H7 (cell line): ENCODE data around the gene CUBN. TPM values are rescaled to one million over a fixed set of nuclear protein-coding genes. Genes with fewer than 3 reads are reported as not detected.

Source experiments
- DNase-seq: peaks from one replicate; pipeline ENCODE4 v3.0.0; 2012
- H3K27me3 ChIP-seq: 2 replicates; pipeline ENCODE4 v1.6.0; 2011; ENCODE audit warnings: mild to moderate bottlenecking, low read length; ENCODE audit not compliant: control insufficient read depth, insufficient read depth
- H3K36me3 ChIP-seq: replicated peaks from 2 replicates; pipeline ENCODE4 v1.5.1; 2011; ENCODE audit warnings: low read length; ENCODE audit not compliant: control insufficient read depth, insufficient read depth
- H3K4me3 ChIP-seq: 2 replicates; pipeline ENCODE4 v1.5.1; 2011; ENCODE audit warnings: low read depth, mild to moderate bottlenecking, control low read depth, low read length, moderate library complexity; ENCODE audit not compliant: insufficient read depth
- total RNA-seq: library from RNA; depleted of rRNA; stranded (reverse); fragments of >200 nt; shearing (Covaris generic); gene quantifications from 2 replicates; pipeline ENCODE4 v1.2.3, GENCODE V29; 2014

CUBN gene
- total RNA-seq, 1 experiment from 2014 or later = 0.10 TPM

- no peak for DNase-seq
Measured at GRCh38 chr10:16933783-16934182, 195.8 kb downstream of the CUBN start.

GRCh38 chr10:16931930-16932329 is 197.7 kb downstream of the CUBN start:
- H3K27me3 ChIP-seq = no peaks in the 10 kb centered on the region
- no peaks in the 10 kb centered on the region for H3K36me3 ChIP-seq
- no peak for DNase-seq
- H3K4me3 ChIP-seq = no peak overlapping the region

More at GRCh38 chr10:16933783-16934182, 195.8 kb downstream of the CUBN start:
- Histone ChIP-seq H3K27me3 (no peaks in the 10 kb centered on the region), H3K4me3 (no peak overlapping the region), H3K36me3 (no peaks in the 10 kb centered on the region)

- H3K36me3 ChIP-seq = no peaks in the 10 kb centered on the region
Measured at GRCh38 chr10:16930540-16930939, 199.1 kb downstream of the CUBN start.

GRCh38 chr10:16929069-16929468 is 200.5 kb downstream of the CUBN start:
- DNase-seq = no peak
- Histone ChIP-seq H3K4me3 (no peak overlapping the region), H3K36me3 (no peaks in the 10 kb centered on the region), H3K27me3 (no peaks in the 10 kb centered on the region)

More at GRCh38 chr10:16930540-16930939, 199.1 kb downstream of the CUBN start:
- H3K4me3 ChIP-seq = no peak overlapping the region
- no peak for DNase-seq
- no peaks in the 10 kb centered on the region for H3K27me3 ChIP-seq

GRCh38 chr10:16927546-16927945 is 202.1 kb downstream of the CUBN start:
- DNase-seq = no peak
- no peak overlapping the region for H3K4me3 ChIP-seq
- no peaks in the 10 kb centered on the region for H3K27me3 ChIP-seq
- H3K36me3 ChIP-seq = no peaks in the 10 kb centered on the region

GRCh38 chr10:16923726-16924125 is 205.9 kb downstream of the CUBN start:
- no peak overlapping the region for H3K4me3 ChIP-seq
- no peaks in the 10 kb centered on the region for H3K36me3 ChIP-seq
- no peaks in the 10 kb centered on the region for H3K27me3 ChIP-seq
- no peak for DNase-seq

GRCh38 chr10:16923309-16923708 is 206.3 kb downstream of the CUBN start:
- H3K27me3 ChIP-seq = no peaks in the 10 kb centered on the region
- no peak overlapping the region for H3K4me3 ChIP-seq
- no peak for DNase-seq
- H3K36me3 ChIP-seq = no peaks in the 10 kb centered on the region

GRCh38 chr10:16919121-16919982 is 210.3 kb downstream of the CUBN start:
- no peak for DNase-seq

GRCh38 chr10:16916496-16916895 is 213.1 kb downstream of the CUBN start:
- Histone ChIP-seq H3K27me3 (no peaks in the 10 kb centered on the region), H3K36me3 (no peaks in the 10 kb centered on the region), H3K4me3 (no peak overlapping the region)
- DNase-seq = no peak

More at GRCh38 chr10:16919121-16919982, 210.3 kb downstream of the CUBN start:
- no peaks in the 10 kb centered on the region for H3K36me3 ChIP-seq
- H3K4me3 ChIP-seq = no peak overlapping the region
- H3K27me3 ChIP-seq = no peaks in the 10 kb centered on the region

GRCh38 chr10:16915300-16915699 is 214.3 kb downstream of the CUBN start:
- Histone ChIP-seq H3K27me3 (no peaks in the 10 kb centered on the region), H3K4me3 (no peak overlapping the region), H3K36me3 (no peaks in the 10 kb centered on the region)
- DNase-seq = no peak

- H3K27me3 ChIP-seq = no peaks in the 10 kb centered on the region
- H3K4me3 ChIP-seq = no peak overlapping the region
Measured at GRCh38 chr10:16913266-16913665, 216.3 kb downstream of the CUBN start.

GRCh38 chr10:16910793-16911164 is 218.8 kb downstream of the CUBN start:
- H3K4me3 ChIP-seq = no peak overlapping the region
- no peaks in the 10 kb centered on the region for H3K27me3 ChIP-seq
- no peak for DNase-seq
- H3K36me3 ChIP-seq = no peaks in the 10 kb centered on the region

More at GRCh38 chr10:16913266-16913665, 216.3 kb downstream of the CUBN start:
- DNase-seq = no peak
- no peaks in the 10 kb centered on the region for H3K36me3 ChIP-seq

GRCh38 chr10:16909961-16910792 is 219.4 kb downstream of the CUBN start:
- Histone ChIP-seq H3K4me3 (no peak overlapping the region), H3K27me3 (no peaks in the 10 kb centered on the region), H3K36me3 (no peaks in the 10 kb centered on the region)
- no peak for DNase-seq

- no peaks in the 10 kb centered on the region for H3K27me3 ChIP-seq
- no peak overlapping the region for H3K4me3 ChIP-seq
- no peak for DNase-seq
- H3K36me3 ChIP-seq = no peaks in the 10 kb centered on the region
Measured at GRCh38 chr10:16909271-16909767, 220.3 kb downstream of the CUBN start.

- Histone ChIP-seq H3K27me3 (no peaks in the 10 kb centered on the region), H3K36me3 (no peaks in the 10 kb centered on the region), H3K4me3 (no peak overlapping the region)
- no peak for DNase-seq
Measured at GRCh38 chr10:16907687-16908086, 221.9 kb downstream of the CUBN start.
